Glomerular endothelial cell (primary cell): ENCODE measurements around the gene SPAST. TPM values are rescaled to one million over a fixed set of nuclear protein-coding genes. Genes with fewer than 3 reads are reported as not detected.
"Not testable (repeated sequence)": the region's sequence is repeated elsewhere in the genome, so short reads cannot be mapped to it uniquely, and the experiment has no call there.

ENCODE experiments used
- DNase-seq: peaks from one replicate; pipeline ENCODE4 v3.0.0-alpha.2; 2011; ENCODE audit warnings: low read depth, low spot score; ENCODE audit errors: extremely low read depth
- total RNA-seq: library from RNA; depleted of rRNA; stranded (reverse); fragments of >200 nt; gene quantifications from 2 replicates; pipeline ENCODE4 v1.2.3, GENCODE V29; 2015

The SPAST gene
- total RNA-seq, 1 donor from 2014 or later: 19.9 TPM

GRCh38 chr2:32119161-32119560 lies 55.8 kb downstream of the SPAST start:
- no peak for DNase-seq

- DNase-seq: no peak
These were observed 61.3 kb downstream of the SPAST start for GRCh38 chr2:32124660-32125059.

- DNase-seq: no peak
These were observed 65.3 kb downstream of the SPAST start for GRCh38 chr2:32128636-32129035.

GRCh38 chr2:32129086-32129485 lies 65.7 kb downstream of the SPAST start:
- no peak for DNase-seq

- peak; percentile 52 for DNase-seq
These were observed 72.1 kb downstream of the SPAST start for GRCh38 chr2:32135409-32135808.

DNA sequence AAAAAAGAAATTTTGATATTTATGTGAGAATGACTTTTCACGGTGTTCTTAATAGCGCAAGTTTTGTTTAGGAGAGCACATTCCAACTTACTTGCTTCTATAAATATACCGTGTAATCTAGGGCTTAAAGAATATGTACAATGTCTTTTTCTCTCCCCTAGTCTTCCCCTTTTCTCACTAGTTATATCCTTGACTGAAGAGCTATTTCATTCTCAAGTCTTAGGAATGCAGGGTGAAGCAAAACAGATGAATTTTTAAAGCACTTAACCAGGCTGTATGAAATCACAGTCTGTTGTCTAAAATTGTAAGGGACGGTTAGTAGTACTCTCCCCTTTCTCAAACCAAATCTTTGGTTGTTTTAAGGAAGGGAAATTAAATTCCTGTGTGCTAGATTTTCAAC lies 72.7 kb downstream of the SPAST start:
- no peak for DNase-seq

- not testable (repeated sequence) for DNase-seq
These were observed 88.2 kb downstream of the SPAST start for GRCh38 chr2:32151544-32151943.

- no peak for DNase-seq
These were observed 96.3 kb downstream of the SPAST start for GRCh38 chr2:32159678-32160077.

- DNase-seq: no peak
These were observed 97.9 kb downstream of the SPAST start for GRCh38 chr2:32161296-32161695.

- not testable (repeated sequence) for DNase-seq
These were observed 100.9 kb downstream of the SPAST start for GRCh38 chr2:32164254-32164653.

DNA sequence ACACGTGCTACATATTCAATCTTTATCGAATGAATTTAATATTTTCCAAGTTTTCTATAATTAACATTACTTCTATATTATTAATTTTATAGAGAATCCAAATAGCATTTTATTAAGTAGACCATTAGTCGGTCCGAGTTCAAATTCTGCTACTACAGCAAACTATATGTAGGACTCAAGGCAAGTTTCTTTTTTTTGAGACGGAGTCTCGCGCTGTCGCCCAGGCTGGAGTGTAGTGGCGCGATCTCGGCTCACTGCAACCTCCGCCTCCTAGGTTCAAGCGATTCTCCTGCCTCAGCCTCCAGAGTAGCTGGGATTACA lies 101.6 kb downstream of the SPAST start:
- DNase-seq: not testable (repeated sequence)

- DNase-seq: peak; percentile 14
These were observed 102.8 kb downstream of the SPAST start for GRCh38 chr2:32166115-32166574.

GRCh38 chr2:32168513-32168912 lies 105.2 kb downstream of the SPAST start:
- DNase-seq: no peak

DNA sequence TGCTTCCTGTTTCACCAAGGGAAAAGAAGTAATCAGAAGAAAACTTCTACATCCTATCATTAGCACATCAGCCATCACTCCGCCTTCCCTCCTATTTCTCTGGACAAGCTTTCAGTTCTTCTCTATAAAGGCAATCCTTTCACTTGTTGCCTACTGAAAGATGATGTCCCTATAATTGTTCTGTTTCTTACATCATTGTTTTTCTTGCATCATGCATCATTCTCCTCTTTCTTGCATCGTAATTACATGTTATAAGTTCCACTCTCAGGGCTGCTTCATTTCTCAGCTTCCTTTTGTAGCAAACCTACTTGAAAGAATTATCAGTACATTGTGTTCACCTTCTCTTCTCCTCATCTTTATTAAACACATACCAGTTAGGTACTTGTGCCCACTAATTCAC lies 109.5 kb downstream of the SPAST start:
- no peak for DNase-seq

DNA sequence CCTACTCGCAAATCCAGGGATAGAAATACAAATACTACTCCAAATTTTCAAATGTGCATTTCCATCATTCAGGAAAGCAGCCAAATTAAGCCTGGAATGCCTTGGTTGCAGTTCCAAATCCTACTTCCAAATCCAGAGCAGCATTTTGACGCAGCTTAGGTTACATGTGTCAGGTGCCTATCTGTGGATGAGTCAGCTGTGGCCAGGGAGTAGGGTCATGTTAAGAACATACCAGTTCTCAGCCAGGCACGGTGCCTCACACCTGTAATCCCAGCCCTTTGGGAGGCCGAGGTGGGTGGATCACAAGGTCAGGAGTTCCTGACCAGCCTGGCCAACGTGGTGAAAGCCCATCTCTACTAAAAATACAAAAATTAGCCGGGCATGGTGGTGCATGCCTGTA lies 119.3 kb downstream of the SPAST start:
- DNase-seq: no peak

- no peak for DNase-seq
These were observed 125.7 kb downstream of the SPAST start for GRCh38 chr2:32189011-32189410.

GRCh38 chr2:32192418-32192817 lies 129.1 kb downstream of the SPAST start:
- DNase-seq: no peak

DNA sequence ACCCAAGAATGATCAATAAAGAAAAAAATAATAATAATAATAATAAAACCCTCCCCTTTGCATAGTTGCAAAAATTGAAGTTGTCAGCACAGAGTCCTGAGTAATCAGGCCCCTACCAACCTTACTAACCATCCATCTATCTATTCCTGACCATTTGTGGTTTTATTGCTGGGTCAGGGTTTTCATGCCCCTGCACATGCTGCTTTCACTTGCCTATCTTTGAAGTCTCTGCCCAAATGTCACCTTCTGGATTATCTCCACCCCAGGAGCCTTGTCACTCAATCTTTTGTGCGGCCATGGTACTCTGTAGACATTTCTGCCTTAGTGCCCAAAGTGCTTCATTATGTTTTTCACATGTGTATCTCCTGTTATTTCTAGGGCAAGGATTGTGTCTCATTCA lies 137.5 kb downstream of the SPAST start:
- DNase-seq: no peak

- DNase-seq: not testable (repeated sequence)
These were observed 140.1 kb downstream of the SPAST start for GRCh38 chr2:32203428-32203827.

Other genes starting within 250 kb of the SPAST start
- 34.7 and 67.9 TPM in 2 replicates for gene MEMO1, start 52.5 kb upstream of the SPAST start, total RNA-seq
- gene DPY30, start 23.8 kb upstream of the SPAST start, total RNA-seq: 61.7 and 68.7 TPM in 2 replicates
- 14.7 and 16.4 TPM in 2 replicates for gene SLC30A6, start 102.3 kb downstream of the SPAST start, total RNA-seq
- gene NLRC4, start 201.3 kb downstream of the SPAST start, total RNA-seq: not detected in 2 replicates
- 16.0 and 17.3 TPM in 2 replicates for gene YIPF4, start 214.3 kb downstream of the SPAST start, total RNA-seq